ENCODE data around the gene SDF4.

DNA sequence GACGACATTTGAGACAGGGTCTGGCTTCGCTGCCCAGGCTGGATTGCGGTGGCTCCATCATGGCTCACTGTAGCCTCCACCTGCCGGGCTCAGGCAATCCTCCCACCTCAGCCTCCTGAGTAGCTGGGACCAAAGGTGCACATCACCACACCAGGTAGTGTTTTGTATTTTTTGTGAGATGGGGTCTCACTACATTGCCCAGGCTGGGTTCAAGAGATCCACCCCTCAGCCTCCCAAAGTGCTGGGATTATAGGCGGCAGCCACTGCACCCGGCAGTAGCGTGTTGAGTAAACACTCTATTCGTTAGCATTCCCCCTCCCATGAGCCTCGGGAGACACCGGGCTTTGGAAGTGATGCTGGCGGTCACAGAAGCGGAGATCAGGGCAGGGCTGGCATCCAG, 21.5 kb upstream of the SDF4 start:
- TF ChIP-seq, protein P1, sequence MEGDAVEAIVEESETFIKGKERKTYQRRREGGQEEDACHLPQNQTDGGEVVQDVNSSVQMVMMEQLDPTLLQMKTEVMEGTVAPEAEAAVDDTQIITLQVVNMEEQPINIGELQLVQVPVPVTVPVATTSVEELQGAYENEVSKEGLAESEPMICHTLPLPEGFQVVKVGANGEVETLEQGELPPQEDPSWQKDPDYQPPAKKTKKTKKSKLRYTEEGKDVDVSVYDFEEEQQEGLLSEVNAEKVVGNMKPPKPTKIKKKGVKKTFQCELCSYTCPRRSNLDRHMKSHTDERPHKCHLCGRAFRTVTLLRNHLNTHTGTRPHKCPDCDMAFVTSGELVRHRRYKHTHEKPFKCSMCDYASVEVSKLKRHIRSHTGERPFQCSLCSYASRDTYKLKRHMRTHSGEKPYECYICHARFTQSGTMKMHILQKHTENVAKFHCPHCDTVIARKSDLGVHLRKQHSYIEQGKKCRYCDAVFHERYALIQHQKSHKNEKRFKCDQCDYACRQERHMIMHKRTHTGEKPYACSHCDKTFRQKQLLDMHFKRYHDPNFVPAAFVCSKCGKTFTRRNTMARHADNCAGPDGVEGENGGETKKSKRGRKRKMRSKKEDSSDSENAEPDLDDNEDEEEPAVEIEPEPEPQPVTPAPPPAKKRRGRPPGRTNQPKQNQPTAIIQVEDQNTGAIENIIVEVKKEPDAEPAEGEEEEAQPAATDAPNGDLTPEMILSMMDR (conservative IDR thresholded peaks at IDR 0.05; ENCODE audit: low read depth in 2 of 2), result no peak
- TF ChIP-seq EZH2phosphoT487 (IDR thresholded peaks at IDR 0.05; ENCODE audit: unreplicated experiment) (no peak), POLR2AphosphoS5 (IDR thresholded peaks at IDR 0.05; ENCODE audit: low read depth) (no peak), JUNB (IDR thresholded peaks at IDR 0.05; ENCODE audit: unreplicated experiment) (no peak)
- TF ChIP-seq, protein P2, sequence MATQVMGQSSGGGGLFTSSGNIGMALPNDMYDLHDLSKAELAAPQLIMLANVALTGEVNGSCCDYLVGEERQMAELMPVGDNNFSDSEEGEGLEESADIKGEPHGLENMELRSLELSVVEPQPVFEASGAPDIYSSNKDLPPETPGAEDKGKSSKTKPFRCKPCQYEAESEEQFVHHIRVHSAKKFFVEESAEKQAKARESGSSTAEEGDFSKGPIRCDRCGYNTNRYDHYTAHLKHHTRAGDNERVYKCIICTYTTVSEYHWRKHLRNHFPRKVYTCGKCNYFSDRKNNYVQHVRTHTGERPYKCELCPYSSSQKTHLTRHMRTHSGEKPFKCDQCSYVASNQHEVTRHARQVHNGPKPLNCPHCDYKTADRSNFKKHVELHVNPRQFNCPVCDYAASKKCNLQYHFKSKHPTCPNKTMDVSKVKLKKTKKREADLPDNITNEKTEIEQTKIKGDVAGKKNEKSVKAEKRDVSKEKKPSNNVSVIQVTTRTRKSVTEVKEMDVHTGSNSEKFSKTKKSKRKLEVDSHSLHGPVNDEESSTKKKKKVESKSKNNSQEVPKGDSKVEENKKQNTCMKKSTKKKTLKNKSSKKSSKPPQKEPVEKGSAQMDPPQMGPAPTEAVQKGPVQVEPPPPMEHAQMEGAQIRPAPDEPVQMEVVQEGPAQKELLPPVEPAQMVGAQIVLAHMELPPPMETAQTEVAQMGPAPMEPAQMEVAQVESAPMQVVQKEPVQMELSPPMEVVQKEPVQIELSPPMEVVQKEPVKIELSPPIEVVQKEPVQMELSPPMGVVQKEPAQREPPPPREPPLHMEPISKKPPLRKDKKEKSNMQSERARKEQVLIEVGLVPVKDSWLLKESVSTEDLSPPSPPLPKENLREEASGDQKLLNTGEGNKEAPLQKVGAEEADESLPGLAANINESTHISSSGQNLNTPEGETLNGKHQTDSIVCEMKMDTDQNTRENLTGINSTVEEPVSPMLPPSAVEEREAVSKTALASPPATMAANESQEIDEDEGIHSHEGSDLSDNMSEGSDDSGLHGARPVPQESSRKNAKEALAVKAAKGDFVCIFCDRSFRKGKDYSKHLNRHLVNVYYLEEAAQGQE (IDR thresholded peaks at IDR 0.05; ENCODE audit: unreplicated experiment), result no peak
- TF ChIP-seq, protein P3, sequence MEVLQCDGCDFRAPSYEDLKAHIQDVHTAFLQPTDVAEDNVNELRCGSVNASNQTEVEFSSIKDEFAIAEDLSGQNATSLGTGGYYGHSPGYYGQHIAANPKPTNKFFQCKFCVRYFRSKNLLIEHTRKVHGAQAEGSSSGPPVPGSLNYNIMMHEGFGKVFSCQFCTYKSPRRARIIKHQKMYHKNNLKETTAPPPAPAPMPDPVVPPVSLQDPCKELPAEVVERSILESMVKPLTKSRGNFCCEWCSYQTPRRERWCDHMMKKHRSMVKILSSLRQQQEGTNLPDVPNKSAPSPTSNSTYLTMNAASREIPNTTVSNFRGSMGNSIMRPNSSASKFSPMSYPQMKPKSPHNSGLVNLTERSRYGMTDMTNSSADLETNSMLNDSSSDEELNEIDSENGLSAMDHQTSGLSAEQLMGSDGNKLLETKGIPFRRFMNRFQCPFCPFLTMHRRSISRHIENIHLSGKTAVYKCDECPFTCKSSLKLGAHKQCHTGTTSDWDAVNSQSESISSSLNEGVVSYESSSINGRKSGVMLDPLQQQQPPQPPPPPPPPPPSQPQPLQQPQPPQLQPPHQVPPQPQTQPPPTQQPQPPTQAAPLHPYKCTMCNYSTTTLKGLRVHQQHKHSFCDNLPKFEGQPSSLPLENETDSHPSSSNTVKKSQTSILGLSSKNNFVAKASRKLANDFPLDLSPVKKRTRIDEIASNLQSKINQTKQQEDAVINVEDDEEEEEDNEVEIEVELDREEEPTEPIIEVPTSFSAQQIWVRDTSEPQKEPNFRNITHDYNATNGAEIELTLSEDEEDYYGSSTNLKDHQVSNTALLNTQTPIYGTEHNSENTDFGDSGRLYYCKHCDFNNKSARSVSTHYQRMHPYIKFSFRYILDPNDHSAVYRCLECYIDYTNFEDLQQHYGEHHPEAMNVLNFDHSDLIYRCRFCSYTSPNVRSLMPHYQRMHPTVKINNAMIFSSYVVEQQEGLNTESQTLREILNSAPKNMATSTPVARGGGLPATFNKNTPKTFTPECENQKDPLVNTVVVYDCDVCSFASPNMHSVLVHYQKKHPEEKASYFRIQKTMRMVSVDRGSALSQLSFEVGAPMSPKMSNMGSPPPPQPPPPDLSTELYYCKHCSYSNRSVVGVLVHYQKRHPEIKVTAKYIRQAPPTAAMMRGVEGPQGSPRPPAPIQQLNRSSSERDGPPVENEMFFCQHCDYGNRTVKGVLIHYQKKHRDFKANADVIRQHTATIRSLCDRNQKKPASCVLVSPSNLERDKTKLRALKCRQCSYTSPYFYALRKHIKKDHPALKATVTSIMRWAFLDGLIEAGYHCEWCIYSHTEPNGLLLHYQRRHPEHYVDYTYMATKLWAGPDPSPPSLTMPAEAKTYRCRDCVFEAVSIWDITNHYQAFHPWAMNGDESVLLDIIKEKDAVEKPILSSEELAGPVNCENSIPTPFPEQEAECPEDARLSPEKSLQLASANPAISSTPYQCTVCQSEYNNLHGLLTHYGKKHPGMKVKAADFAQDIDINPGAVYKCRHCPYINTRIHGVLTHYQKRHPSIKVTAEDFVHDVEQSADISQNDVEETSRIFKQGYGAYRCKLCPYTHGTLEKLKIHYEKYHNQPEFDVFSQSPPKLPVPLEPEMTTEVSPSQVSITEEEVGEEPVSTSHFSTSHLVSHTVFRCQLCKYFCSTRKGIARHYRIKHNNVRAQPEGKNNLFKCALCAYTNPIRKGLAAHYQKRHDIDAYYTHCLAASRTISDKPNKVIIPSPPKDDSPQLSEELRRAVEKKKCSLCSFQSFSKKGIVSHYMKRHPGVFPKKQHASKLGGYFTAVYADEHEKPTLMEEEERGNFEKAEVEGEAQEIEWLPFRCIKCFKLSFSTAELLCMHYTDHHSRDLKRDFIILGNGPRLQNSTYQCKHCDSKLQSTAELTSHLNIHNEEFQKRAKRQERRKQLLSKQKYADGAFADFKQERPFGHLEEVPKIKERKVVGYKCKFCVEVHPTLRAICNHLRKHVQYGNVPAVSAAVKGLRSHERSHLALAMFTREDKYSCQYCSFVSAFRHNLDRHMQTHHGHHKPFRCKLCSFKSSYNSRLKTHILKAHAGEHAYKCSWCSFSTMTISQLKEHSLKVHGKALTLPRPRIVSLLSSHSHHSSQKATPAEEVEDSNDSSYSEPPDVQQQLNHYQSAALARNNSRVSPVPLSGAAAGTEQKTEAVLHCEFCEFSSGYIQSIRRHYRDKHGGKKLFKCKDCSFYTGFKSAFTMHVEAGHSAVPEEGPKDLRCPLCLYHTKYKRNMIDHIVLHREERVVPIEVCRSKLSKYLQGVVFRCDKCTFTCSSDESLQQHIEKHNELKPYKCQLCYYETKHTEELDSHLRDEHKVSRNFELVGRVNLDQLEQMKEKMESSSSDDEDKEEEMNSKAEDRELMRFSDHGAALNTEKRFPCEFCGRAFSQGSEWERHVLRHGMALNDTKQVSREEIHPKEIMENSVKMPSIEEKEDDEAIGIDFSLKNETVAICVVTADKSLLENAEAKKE (CRISPR knock-in tag; IDR thresholded peaks at IDR 0.05), result no peak
